Neural cell (in vitro differentiated cells): ENCODE measurements around the gene WFIKKN1. TPM values are rescaled to one million over a fixed set of nuclear protein-coding genes. Genes with fewer than 3 reads are reported as not detected.

Source experiments
- H2AFZ ChIP-seq: fragments of 200-600, 300-800 bp; sonication (generic), shearing (Covaris generic); 2 replicates; pipeline ENCODE4 v1.6.0; 2014; ENCODE audit warnings: low read depth, mild to moderate bottlenecking, antibody characterized with exemption, low read length, moderate library complexity
- H3F3A ChIP-seq: fragments of 200-600 bp; shearing (Covaris generic); 2 replicates; pipeline ENCODE4 v1.6.1; 2016; ENCODE audit warnings: mild to moderate bottlenecking, moderate library complexity, mixed read lengths, antibody characterized with exemption, low read length; ENCODE audit not compliant: insufficient read depth, poor library complexity, severe bottlenecking
- H3K27ac ChIP-seq: fragments of 200-600, 300-800 bp; sonication (generic), shearing (Covaris generic); 2 replicates; pipeline ENCODE4 v1.5.1; 2014; ENCODE audit warnings: mild to moderate bottlenecking, low read length, moderate library complexity
- H3K27me3 ChIP-seq: fragments of 300-800, 200-600 bp; sonication (generic), shearing (Covaris generic); 2 replicates; pipeline ENCODE4 v1.6.0; 2014; ENCODE audit warnings: mild to moderate bottlenecking, low read depth, low read length, moderate library complexity; ENCODE audit not compliant: insufficient read depth
- H3K36me3 ChIP-seq: fragments of 300-800, 200-600 bp; sonication (generic), shearing (Covaris generic); 2 replicates; pipeline ENCODE4 v1.5.1; 2014; ENCODE audit warnings: mild to moderate bottlenecking, antibody characterized with exemption, low read length, moderate library complexity; ENCODE audit not compliant: insufficient read depth
- H3K4me2 ChIP-seq: fragments of 300-800, 200-600 bp; sonication (generic), shearing (Covaris generic); 2 replicates; pipeline ENCODE4 v1.6.0; 2014; ENCODE audit warnings: mild to moderate bottlenecking, low read length
- H3K4me3 ChIP-seq: fragments of 300-800, 200-600 bp; sonication (generic), shearing (Covaris generic); 2 replicates; pipeline ENCODE4 v1.5.1; 2014; ENCODE audit warnings: mild to moderate bottlenecking, low read length, moderate library complexity
- H3K79me2 ChIP-seq: fragments of 200-600 bp; shearing (Covaris generic); replicated peaks from 2 replicates; pipeline ENCODE4 v1.6.0; 2014; ENCODE audit warnings: mild to moderate bottlenecking, low read length, moderate library complexity; ENCODE audit not compliant: insufficient read depth
- H3K9ac ChIP-seq: fragments of 300-800, 200-600 bp; sonication (generic), shearing (Covaris generic); 2 replicates; pipeline ENCODE4 v1.6.1; 2016; ENCODE audit warnings: mild to moderate bottlenecking, low read length, mixed read lengths
- H3K9me2 ChIP-seq: fragments of 200-600 bp; shearing (Covaris generic); 2 replicates; pipeline ENCODE4 v1.6.1; 2016; ENCODE audit warnings: mild to moderate bottlenecking, low read length, mixed read lengths; ENCODE audit not compliant: insufficient read depth
- H3K9me3 ChIP-seq: fragments of 200-600, 300-800 bp; sonication (generic), shearing (Covaris generic); 2 replicates; pipeline ENCODE4 v1.6.1; 2016; ENCODE audit warnings: mild to moderate bottlenecking, mixed run types, low read length, moderate library complexity, mixed read lengths
- H4K20me1 ChIP-seq: fragments of 200-600 bp; shearing (Covaris generic); 2 replicates; pipeline ENCODE4 v1.6.1; 2016; ENCODE audit warnings: mild to moderate bottlenecking, mixed run types; ENCODE audit not compliant: insufficient read depth
- EP300 ChIP-seq: fragments of 450-650 bp; conservative IDR thresholded peaks from 2 replicates; pipeline ENCODE4 v1.6.1; 2014; ENCODE audit warnings: antibody characterized with exemption, mild to moderate bottlenecking, moderate library complexity; ENCODE audit not compliant: poor library complexity, severe bottlenecking
- EZH2 ChIP-seq: fragments of 200-600, 300-800 bp; shearing (Covaris generic), sonication (generic); IDR thresholded peaks from 2 replicates; pipeline ENCODE4 v1.6.1; 2014; ENCODE audit warnings: antibody characterized with exemption, low read length, borderline replicate concordance, mild to moderate bottlenecking; ENCODE audit not compliant: insufficient read depth, poor library complexity, severe bottlenecking
- MXI1 ChIP-seq: fragments of 450-650 bp; conservative IDR thresholded peaks from 2 replicates; pipeline ENCODE4 v1.6.1; 2014; ENCODE audit warnings: antibody characterized with exemption, mild to moderate bottlenecking; ENCODE audit not compliant: poor library complexity, severe bottlenecking
- POLR2AphosphoS5 ChIP-seq: IDR thresholded peaks from 2 replicates; pipeline ENCODE4 v1.6.1; 2012
- RAD21 ChIP-seq: fragments of 450-650 bp; conservative IDR thresholded peaks from 2 replicates; pipeline ENCODE4 v1.6.1; 2014; ENCODE audit warnings: antibody characterized with exemption, mild to moderate bottlenecking, moderate library complexity
- SMC3 ChIP-seq: fragments of 450-650 bp; conservative IDR thresholded peaks from 2 replicates; pipeline ENCODE4 v1.6.1; 2014; ENCODE audit warnings: antibody characterized with exemption, mild to moderate bottlenecking, moderate library complexity; ENCODE audit not compliant: poor library complexity
- TAF1 ChIP-seq: IDR thresholded peaks from 2 replicates; pipeline ENCODE4 v1.6.1; 2012; ENCODE audit warnings: low read depth
- polyA plus RNA-seq: library from polyadenylated mRNA; depleted of rRNA; stranded (reverse); fragments of >200 nt; gene quantifications from 2 replicates; pipeline ENCODE4 v1.2.3, GENCODE V29; 2014
- TF ChIP-seq, protein P1 (sequence below): fragments of 450-650 bp; IDR thresholded peaks from 2 replicates; pipeline ENCODE4 v1.5.1; 2014; ENCODE audit warnings: antibody characterized with exemption, mild to moderate bottlenecking, moderate library complexity; ENCODE audit not compliant: poor library complexity, severe bottlenecking
- TF ChIP-seq, protein P2 (sequence below): IDR thresholded peaks from 2 replicates; pipeline ENCODE4 v1.6.1; 2012; ENCODE audit warnings: borderline replicate concordance

The WFIKKN1 gene
- polyA plus RNA-seq, 1 donor from 2014 or later = 0.43 TPM

DNA sequence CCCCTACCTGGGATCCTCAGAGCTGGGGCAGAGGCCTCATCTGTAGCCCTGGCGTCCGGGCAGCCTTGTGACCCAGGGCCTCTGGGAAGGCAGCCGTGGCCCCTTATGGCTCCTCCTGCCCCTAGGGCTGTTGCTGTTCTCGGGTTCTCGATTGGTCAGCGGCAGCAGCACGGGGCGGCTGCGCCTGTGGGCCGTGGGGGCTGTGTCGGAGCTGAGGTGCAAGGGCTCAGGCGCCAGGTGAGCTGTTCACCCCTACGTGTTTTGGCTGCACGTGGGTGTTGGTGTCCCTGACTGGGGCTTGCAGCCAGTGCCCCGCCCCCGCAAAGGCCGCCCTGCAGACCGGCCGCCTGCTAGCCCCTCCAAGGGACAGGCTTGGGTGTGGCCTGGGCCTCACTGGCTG lies 31.3 kb downstream of the WFIKKN1 start:
- Histone ChIP-seq H3K9me2 (no peaks in the 10 kb centered on the region), H4K20me1 (no peaks in the 10 kb centered on the region), H3K27ac (no peak overlapping the region), H3F3A (no peaks in the 10 kb centered on the region), H3K4me2 (no peak overlapping the region), H3K36me3 (no peaks in the 10 kb centered on the region), H3K9ac (no peak overlapping the region), H3K27me3 (no peaks in the 10 kb centered on the region), H3K4me3 (no peak overlapping the region), H3K9me3 (no peaks in the 10 kb centered on the region), H3K79me2 (no peaks in the 10 kb centered on the region), H2AFZ (no peak overlapping the region)
- TF ChIP-seq, protein P1, sequence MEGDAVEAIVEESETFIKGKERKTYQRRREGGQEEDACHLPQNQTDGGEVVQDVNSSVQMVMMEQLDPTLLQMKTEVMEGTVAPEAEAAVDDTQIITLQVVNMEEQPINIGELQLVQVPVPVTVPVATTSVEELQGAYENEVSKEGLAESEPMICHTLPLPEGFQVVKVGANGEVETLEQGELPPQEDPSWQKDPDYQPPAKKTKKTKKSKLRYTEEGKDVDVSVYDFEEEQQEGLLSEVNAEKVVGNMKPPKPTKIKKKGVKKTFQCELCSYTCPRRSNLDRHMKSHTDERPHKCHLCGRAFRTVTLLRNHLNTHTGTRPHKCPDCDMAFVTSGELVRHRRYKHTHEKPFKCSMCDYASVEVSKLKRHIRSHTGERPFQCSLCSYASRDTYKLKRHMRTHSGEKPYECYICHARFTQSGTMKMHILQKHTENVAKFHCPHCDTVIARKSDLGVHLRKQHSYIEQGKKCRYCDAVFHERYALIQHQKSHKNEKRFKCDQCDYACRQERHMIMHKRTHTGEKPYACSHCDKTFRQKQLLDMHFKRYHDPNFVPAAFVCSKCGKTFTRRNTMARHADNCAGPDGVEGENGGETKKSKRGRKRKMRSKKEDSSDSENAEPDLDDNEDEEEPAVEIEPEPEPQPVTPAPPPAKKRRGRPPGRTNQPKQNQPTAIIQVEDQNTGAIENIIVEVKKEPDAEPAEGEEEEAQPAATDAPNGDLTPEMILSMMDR = no peak
- TF ChIP-seq MXI1 (no peak), SMC3 (no peak), TAF1 (no peak), EZH2 (no peak), POLR2AphosphoS5 (no peak), RAD21 (no peak), EP300 (no peak)
- TF ChIP-seq, protein P2, sequence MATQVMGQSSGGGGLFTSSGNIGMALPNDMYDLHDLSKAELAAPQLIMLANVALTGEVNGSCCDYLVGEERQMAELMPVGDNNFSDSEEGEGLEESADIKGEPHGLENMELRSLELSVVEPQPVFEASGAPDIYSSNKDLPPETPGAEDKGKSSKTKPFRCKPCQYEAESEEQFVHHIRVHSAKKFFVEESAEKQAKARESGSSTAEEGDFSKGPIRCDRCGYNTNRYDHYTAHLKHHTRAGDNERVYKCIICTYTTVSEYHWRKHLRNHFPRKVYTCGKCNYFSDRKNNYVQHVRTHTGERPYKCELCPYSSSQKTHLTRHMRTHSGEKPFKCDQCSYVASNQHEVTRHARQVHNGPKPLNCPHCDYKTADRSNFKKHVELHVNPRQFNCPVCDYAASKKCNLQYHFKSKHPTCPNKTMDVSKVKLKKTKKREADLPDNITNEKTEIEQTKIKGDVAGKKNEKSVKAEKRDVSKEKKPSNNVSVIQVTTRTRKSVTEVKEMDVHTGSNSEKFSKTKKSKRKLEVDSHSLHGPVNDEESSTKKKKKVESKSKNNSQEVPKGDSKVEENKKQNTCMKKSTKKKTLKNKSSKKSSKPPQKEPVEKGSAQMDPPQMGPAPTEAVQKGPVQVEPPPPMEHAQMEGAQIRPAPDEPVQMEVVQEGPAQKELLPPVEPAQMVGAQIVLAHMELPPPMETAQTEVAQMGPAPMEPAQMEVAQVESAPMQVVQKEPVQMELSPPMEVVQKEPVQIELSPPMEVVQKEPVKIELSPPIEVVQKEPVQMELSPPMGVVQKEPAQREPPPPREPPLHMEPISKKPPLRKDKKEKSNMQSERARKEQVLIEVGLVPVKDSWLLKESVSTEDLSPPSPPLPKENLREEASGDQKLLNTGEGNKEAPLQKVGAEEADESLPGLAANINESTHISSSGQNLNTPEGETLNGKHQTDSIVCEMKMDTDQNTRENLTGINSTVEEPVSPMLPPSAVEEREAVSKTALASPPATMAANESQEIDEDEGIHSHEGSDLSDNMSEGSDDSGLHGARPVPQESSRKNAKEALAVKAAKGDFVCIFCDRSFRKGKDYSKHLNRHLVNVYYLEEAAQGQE = no peak

DNA sequence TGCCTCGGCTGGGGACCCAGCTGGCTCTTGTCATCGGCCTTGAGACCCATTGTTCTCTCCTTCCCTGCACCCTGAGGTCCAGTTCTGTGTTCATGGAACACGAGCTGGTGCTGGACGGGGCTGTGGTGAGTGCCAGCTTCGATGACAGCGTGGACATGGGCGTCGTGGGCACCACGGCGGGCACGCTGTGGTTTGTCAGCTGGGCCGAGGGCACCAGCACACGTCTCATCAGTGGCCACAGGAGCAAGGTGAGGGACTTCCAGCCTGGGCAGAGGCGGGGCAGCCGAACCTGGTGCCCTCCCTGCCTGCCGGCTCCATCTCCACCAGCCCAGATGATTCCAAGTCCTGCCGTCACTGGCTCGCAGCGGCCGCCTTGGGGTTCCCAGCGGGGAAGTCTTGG lies 31.8 kb downstream of the WFIKKN1 start:
- TF ChIP-seq RAD21 (no peak), EP300 (no peak), MXI1 (no peak), TAF1 (no peak), EZH2 (no peak)
- TF ChIP-seq, protein P1 = no peak
- TF ChIP-seq, protein P2 = no peak
- H3F3A ChIP-seq = no peaks in the 10 kb centered on the region
- no peaks in the 10 kb centered on the region for H3K9me3 ChIP-seq
- no peak overlapping the region for H3K27ac ChIP-seq
- no peaks in the 10 kb centered on the region for H3K27me3 ChIP-seq
- H3K4me2 ChIP-seq = no peak overlapping the region
- H3K79me2 ChIP-seq = no peaks in the 10 kb centered on the region
- H3K9ac ChIP-seq = no peak overlapping the region
- H4K20me1 ChIP-seq = no peaks in the 10 kb centered on the region
- no peaks in the 10 kb centered on the region for H3K9me2 ChIP-seq
- no peak overlapping the region for H2AFZ ChIP-seq
- no peaks in the 10 kb centered on the region for H3K36me3 ChIP-seq
- H3K4me3 ChIP-seq = no peak overlapping the region
